Muscle of back (tissue), 11 donors: ENCODE results near the gene RNF186. TPM values are rescaled to one million over a fixed set of nuclear protein-coding genes. Genes with fewer than 3 reads are reported as not detected.
"Not testable (repeated sequence)": the region's sequence is repeated elsewhere in the genome, so short reads cannot be mapped to it uniquely, and the experiment has no call there.

Experiments used
- DNase-seq, 3 donors: peaks; one replicate each; pipeline versions ENCODE4 v3.0.0 to v3.0.0-alpha.2; 2013
- polyA plus RNA-seq, 10 donors: library from polyadenylated mRNA; unstranded; fragments of 120-200 nt; gene quantifications; one replicate each; pipeline ENCODE4 v1.2.1, GENCODE V29; 2013; ENCODE audit not compliant: insufficient read length in 10 of 10

RNF186 gene
- polyA plus RNA-seq, 10 donors = not detected

GRCh38 chr1:19794583-19794982 is 20.5 kb downstream of the RNF186 start:
- no peak for DNase-seq

GRCh38 chr1:19793360-19794046 is 21.6 kb downstream of the RNF186 start:
- no peak for DNase-seq

- no peak for DNase-seq
These were observed 22.7 kb downstream of the RNF186 start for GRCh38 chr1:19792237-19793002.

DNA sequence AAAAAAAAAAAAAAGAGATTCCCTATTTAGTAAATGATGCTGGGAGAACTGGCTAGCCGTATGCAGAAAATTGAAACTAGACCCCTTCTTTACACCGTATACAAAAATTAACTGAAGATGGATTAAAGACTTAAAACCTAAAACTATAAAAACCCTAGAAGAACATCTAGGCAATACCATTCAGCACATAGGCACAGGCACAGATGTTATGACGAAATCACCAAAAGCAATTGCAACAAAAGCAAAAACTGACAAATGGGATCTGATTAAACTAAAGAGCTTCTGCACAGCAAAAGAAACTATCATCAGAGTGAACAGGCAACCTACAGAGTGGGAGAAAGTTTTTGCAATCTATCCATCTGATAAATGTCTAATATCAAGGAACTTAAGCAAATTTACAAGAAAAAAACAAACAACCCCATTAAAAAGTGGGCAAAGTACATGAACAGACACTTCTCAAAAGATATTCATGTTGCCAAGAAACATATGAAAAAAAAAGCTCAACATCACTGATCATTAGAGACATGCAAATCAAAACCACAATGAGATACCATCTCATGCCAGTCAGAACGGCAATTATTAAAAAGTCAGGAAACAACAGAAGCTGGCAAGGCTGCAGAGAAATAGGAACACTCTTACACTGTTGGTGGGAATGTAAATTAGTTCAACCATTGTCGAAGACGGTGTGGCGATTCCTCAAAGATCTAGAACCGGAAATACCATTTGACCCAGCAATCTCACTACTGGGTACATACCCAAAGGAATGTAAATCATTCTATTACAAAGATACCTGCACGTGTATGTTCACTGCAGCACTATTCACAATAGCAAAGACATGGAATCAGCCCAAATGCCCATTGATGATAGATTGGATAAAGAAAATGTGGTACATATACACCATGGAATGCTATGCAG is 24.8 kb downstream of the RNF186 start:
- DNase-seq = not testable (repeated sequence)

DNA sequence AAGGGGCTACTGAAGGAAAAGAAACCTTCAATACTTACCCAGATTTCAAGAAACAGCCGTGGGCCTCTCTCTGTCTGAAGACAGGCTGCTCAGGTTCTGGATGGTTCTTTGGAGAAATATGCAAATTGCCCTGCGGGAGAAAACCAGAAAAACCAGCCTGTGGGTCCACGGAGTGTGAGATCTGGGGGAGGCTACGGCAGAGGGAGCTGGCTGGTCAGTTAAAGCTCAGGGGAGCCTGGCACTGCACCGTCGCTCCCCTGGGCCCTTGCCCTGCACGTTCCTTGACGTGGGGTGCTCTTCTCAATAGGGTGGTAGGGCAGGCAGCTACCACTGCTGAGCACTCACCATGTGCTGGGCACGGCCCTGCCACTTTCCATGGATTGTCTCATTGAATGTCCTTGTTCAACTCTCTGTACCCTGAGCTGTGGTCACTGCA is 28.1 kb downstream of the RNF186 start:
- no peak for DNase-seq

- DNase-seq = no peak
These were observed 29.4 kb downstream of the RNF186 start for GRCh38 chr1:19785660-19786059.

DNA sequence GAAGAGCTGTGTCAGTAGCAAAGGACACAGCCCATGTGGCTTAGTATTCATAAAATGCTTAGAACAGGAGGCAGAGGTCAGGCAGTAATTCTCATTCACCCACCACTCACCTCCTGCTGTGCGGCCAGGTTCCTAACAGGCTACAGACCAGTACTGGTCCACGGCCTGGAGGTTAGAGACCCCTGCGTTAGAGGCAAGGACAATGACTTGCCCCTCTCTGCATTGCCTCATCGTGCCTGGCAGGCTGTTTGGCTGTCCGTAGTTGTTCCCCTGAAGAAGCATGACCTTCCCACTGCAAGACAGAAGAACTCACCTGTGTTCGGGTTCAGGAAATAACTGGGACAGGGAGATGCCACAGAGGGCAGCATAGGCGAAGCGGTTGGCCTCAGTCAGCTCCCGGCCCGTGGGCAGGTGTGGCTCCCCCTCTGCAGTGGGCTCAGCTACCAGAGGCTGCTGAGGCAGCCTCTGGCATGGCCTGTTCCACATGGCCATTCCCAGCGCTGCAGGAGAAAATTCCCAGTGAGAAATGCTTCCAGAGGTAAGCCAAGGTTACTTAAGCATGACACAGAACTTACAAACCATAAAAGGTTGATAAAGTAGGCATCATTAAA is 34.7 kb downstream of the RNF186 start:
- no peak for DNase-seq

DNA sequence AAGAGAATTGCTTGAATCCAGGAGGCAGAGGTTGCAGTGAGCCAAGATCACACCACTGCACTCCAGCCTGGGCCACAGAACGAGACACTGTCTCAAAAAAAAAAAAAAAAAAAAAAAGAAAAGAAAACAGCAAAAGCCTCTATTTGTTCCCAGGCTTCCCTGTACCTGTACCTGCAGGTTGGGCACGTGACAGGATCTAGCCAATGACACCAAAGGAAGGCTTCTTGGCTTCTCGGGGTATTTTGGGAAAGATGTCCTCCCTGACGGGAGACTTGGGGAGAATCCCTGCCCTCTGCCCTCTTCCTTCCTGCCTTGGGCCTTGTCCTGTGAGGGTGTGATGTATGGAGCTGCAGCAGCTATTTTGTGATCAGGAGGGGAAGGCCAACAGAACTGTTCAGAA is 38.1 kb downstream of the RNF186 start:
- DNase-seq = no peak

GRCh38 chr1:19776287-19776686 is 38.8 kb downstream of the RNF186 start:
- no peak for DNase-seq

DNA sequence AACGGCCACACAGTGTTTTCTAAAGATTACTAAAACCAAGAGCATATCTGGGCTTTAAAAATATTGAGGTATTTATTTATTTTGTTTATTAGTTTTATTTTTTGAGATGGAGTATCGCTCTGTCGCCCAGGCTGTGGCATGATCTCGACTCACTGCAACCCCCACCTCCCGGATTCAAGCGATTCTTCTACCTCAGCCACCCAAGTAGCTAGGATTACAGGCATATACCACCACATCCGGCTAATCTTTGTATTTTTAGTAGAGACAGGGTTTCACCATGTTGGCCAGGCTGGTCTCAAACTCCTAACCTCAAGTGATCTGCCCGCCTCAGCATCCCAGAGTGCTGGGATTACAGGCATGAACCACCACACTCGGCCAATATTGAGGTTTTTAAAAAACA is 39.3 kb downstream of the RNF186 start:
- no peak for DNase-seq

- DNase-seq = no peak
These were observed 39.8 kb downstream of the RNF186 start for GRCh38 chr1:19775317-19775716.

GRCh38 chr1:19774180-19774785 is 40.8 kb downstream of the RNF186 start:
- no peak for DNase-seq

GRCh38 chr1:19773485-19773884 is 41.6 kb downstream of the RNF186 start:
- DNase-seq = no peak

GRCh38 chr1:19772053-19772452 is 43.0 kb downstream of the RNF186 start:
- DNase-seq = no peak

GRCh38 chr1:19771350-19771749 is 43.7 kb downstream of the RNF186 start:
- no peak for DNase-seq

DNA sequence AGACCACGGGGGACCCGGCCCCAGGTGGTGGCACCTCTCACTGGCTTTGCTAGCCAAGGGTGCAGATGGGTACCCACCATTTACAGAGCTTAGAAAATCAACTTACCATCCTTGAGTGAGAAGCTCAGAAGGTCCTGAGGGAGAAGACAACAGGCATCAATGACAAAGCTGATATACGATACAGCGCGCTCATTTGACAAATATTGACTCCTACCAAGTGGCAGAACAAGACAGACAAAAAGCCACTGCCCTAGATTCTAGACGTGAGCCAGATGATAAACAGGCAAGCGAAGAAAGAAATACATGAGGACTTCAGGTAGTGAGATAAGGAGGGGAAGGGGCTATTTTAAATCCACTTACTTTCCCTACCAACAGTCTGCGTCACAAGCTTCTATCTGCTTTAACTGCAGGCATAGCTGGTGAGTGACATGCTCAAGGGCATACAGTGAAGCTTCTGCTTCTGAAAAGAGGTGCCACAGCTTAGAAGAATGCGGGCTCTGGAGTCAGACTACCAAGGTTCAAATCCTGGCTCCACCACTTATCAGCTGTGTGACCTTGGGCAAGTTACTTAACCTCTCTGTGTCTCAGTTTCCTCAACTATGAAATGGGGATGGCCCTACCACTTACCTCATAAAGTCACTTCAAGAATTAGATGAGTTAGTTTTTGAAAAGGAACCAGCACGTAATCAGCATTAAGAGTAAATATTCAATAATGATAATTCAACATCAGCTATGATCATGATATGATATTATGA is 44.5 kb downstream of the RNF186 start:
- no peak for DNase-seq

DNA sequence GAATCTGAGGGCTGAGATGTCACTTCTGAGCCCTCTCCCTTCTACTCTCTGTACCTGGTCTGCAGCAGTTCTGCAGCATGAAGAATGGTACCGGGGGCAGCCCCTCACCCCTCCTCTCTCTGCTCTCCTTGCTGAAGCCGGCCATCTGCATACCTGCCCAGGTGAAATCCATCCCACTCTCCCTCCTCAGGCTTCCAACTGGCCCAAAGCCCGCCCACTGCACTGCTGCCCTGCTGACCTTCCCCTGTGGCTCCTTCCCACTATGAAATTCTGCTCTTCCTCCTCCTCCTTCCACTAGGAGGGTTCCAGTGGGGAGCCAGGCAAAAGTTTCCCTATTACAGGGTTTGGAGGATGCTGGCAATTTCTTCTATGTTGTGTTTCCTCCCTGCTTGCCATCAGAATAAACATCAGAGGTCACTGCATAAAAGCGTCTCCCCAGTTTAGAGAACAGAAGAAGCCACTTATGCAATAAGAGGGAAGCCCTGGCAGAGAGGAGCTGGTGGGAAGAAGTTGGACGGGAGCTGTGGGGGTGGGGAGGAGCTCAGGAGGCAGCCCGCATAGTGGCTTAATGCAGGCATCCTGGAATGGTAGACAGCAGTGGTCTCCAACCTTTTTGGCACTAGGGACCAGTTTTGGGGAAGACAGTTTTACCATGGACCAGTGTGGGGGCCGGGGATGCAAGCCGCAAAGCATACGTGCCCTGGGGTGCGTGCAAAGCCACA is 45.7 kb downstream of the RNF186 start:
- no peak for DNase-seq

GRCh38 chr1:19768353-19769210 is 46.5 kb downstream of the RNF186 start:
- no peak for DNase-seq

GRCh38 chr1:19765623-19766022 is 49.5 kb downstream of the RNF186 start:
- DNase-seq = peak in 1 of 3 donors; percentile 89
